ENCODE data around the gene CDCP2. TPM values are rescaled to one million over a fixed set of nuclear protein-coding genes. Genes with fewer than 3 reads are reported as not detected.
"Not testable (repeated sequence)": the region's sequence is repeated elsewhere in the genome, so short reads cannot be mapped to it uniquely, and the experiment has no call there.

The CDCP2 gene
- total and polyA plus RNA-seq, 8 donors = 0.15 to 0.18 (median 0.18) TPM; not detected in 4

GRCh38 chr1:54168206-54168965 lies 15.6 kb upstream of the CDCP2 start:
- H3K9me3 ChIP-seq = no peaks in the 10 kb centered on the region
- no peak overlapping the region for H3K4me3 ChIP-seq
- intact Hi-C loops (cut with DNase I) = no loop called here
- DNase-seq (no peak), ATAC-seq (no peak)
- no peak for TF ChIP-seq CTCF (IDR thresholded peaks at IDR 0.05)
- no peaks in the 10 kb centered on the region for H3K27me3 ChIP-seq
- no peaks in the 10 kb centered on the region for H3K4me1 ChIP-seq
- H3K27ac ChIP-seq = no peak overlapping the region
- H3K36me3 ChIP-seq = no peaks in the 10 kb centered on the region

GRCh38 chr1:54167422-54168139 lies 14.8 kb upstream of the CDCP2 start:
- intact Hi-C loops (cut with DNase I) = no loop called here
- H3K27me3 ChIP-seq = no peaks in the 10 kb centered on the region
- H3K9me3 ChIP-seq = no peaks in the 10 kb centered on the region
- H3K27ac ChIP-seq = no peak overlapping the region
- H3K4me1 ChIP-seq = no peaks in the 10 kb centered on the region
- H3K4me3 ChIP-seq = no peak overlapping the region
- no peak for ATAC-seq
- H3K36me3 ChIP-seq = no peaks in the 10 kb centered on the region
- TF ChIP-seq CTCF (IDR thresholded peaks at IDR 0.05) = no peak
- DNase-seq = no peak

GRCh38 chr1:54166357-54166756 lies 13.6 kb upstream of the CDCP2 start:
- ATAC-seq; H3K9me3 ChIP-seq; intact Hi-C loops (cut with DNase I); H3K27me3 ChIP-seq; H3K4me3 ChIP-seq; H3K27ac ChIP-seq; DNase-seq; H3K4me1 ChIP-seq; H3K36me3 ChIP-seq: not testable (repeated sequence)

GRCh38 chr1:54165146-54165545 lies 12.3 kb upstream of the CDCP2 start:
- Histone ChIP-seq H3K4me1 (no peaks in the 10 kb centered on the region), H3K4me3 (no peak overlapping the region), H3K27me3 (no peaks in the 10 kb centered on the region), H3K36me3 (no peaks in the 10 kb centered on the region), H3K9me3 (no peaks in the 10 kb centered on the region), H3K27ac (no peak overlapping the region)
- intact Hi-C loops (cut with DNase I) = no loop called here
- DNase-seq = no peak
- no peak for TF ChIP-seq CTCF (IDR thresholded peaks at IDR 0.05)
- no peak for ATAC-seq

GRCh38 chr1:54163573-54163972 lies 10.8 kb upstream of the CDCP2 start:
- H3K9me3 ChIP-seq = no peaks in the 10 kb centered on the region
- ATAC-seq = no peak
- intact Hi-C loops (cut with DNase I) = no loop called here

More at GRCh38 chr1:54163573-54163972, 10.8 kb upstream of the CDCP2 start:
- TF ChIP-seq CTCF (IDR thresholded peaks at IDR 0.05) = no peak
- H3K27me3 ChIP-seq = no peaks in the 10 kb centered on the region
- no peak overlapping the region for H3K27ac ChIP-seq
- H3K4me1 ChIP-seq = no peaks in the 10 kb centered on the region
- H3K36me3 ChIP-seq = no peaks in the 10 kb centered on the region
- DNase-seq = no peak
- H3K4me3 ChIP-seq = no peak overlapping the region
